HUES48 (cell line): ENCODE results near the gene IARS1.

Experiments
- H3K27ac ChIP-seq: one replicate; pipeline ENCODE4 v1.7.0; 2013; ENCODE audit warnings: low read depth, low read length, inconsistent platforms
- H3K27me3 ChIP-seq: 2 replicates; pipeline ENCODE4 v1.6.1; 2013; ENCODE audit warnings: mild to moderate bottlenecking, low read length; ENCODE audit not compliant: control insufficient read depth, insufficient read depth
- H3K36me3 ChIP-seq: 2 replicates; pipeline ENCODE4 v1.6.1; 2013; ENCODE audit warnings: low read length; ENCODE audit not compliant: control insufficient read depth, insufficient read depth
- H3K4me1 ChIP-seq: 2 replicates; pipeline ENCODE4 v1.6.1; 2013; ENCODE audit warnings: mild to moderate bottlenecking, low read length; ENCODE audit not compliant: control insufficient read depth, insufficient read depth
- H3K4me3 ChIP-seq: 2 replicates; pipeline ENCODE4 v1.5.1; 2013; ENCODE audit warnings: mild to moderate bottlenecking, low read depth, low read length
- H3K9ac ChIP-seq: 2 replicates; pipeline ENCODE4 v1.6.1; 2013; ENCODE audit warnings: mild to moderate bottlenecking, low read depth, low read length, moderate library complexity
- H3K9me3 ChIP-seq: 2 replicates; pipeline ENCODE4 v1.6.1; 2013; ENCODE audit warnings: low read length; ENCODE audit not compliant: control insufficient read depth, insufficient read depth

Gene IARS1

GRCh38 chr9:92275541-92275940, 18.0 kb downstream of the IARS1 start:
- peaks cover 98% of the 10 kb centered on the region for H3K36me3 ChIP-seq

GRCh38 chr9:92270511-92270910, 23.0 kb downstream of the IARS1 start:
- Histone ChIP-seq H3K9ac (no peak overlapping the region), H3K9me3 (no peaks in the 10 kb centered on the region), H3K36me3 (peaks cover 98% of the 10 kb centered on the region)

More at GRCh38 chr9:92275541-92275940, 18.0 kb downstream of the IARS1 start:
- Histone ChIP-seq H3K4me3 (no peak overlapping the region), H3K9ac (no peak overlapping the region), H3K9me3 (no peaks in the 10 kb centered on the region), H3K27me3 (no peaks in the 10 kb centered on the region), H3K27ac (no peak overlapping the region), H3K4me1 (no peaks in the 10 kb centered on the region)

GRCh38 chr9:92266486-92266885, 27.0 kb downstream of the IARS1 start:
- H3K4me3 ChIP-seq: no peak overlapping the region
- no peaks in the 10 kb centered on the region for H3K9me3 ChIP-seq
- no peaks in the 10 kb centered on the region for H3K27me3 ChIP-seq
- no peak overlapping the region for H3K27ac ChIP-seq
- no peaks in the 10 kb centered on the region for H3K4me1 ChIP-seq
- H3K36me3 ChIP-seq: peaks cover 100% of the 10 kb centered on the region
- H3K9ac ChIP-seq: no peak overlapping the region

More at GRCh38 chr9:92270511-92270910, 23.0 kb downstream of the IARS1 start:
- Histone ChIP-seq H3K27me3 (no peaks in the 10 kb centered on the region), H3K4me1 (no peaks in the 10 kb centered on the region), H3K4me3 (no peak overlapping the region), H3K27ac (no peak overlapping the region)

DNA sequence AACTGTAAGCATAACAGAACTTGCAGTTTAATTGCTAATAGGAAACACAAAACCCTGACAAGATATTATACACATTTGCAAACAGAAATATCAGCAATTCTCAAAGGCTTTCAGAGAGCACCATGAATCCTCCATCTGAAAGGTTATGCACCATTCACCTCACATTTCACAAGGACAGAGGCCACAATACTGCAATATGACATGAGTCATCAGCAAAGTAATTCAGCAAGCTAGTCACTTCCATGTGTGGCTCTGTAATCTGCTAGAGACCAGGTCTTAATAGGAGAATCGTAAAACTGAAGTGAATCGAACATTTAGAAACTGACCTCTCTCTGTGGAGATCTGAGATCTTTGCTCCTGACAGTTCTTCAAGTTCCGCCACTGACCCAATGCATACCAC, 28.3 kb downstream of the IARS1 start:
- Histone ChIP-seq H3K9me3 (no peaks in the 10 kb centered on the region), H3K36me3 (peaks cover 100% of the 10 kb centered on the region), H3K9ac (no peak overlapping the region), H3K27me3 (no peaks in the 10 kb centered on the region), H3K4me1 (no peaks in the 10 kb centered on the region), H3K4me3 (no peak overlapping the region), H3K27ac (no peak overlapping the region)

DNA sequence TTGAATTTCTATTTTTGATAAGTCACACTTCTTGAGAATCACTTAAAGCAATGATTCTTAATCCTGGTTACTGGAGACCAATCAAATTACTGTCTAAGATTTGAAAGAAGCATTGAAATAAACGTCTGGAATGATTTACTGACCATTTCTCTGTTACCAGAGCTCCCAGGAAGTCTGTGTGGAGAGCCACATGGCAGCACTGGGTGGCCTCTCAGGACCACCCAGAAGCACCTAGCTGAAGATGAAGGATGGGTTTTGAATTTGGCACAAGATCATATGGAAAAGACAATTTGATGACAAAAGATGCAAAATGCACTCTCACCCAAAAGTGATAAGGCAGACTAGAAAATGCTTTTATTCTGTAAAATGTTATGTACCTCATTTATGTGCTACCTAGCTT, 30.4 kb downstream of the IARS1 start:
- Histone ChIP-seq H3K27me3 (no peaks in the 10 kb centered on the region), H3K9ac (no peak overlapping the region), H3K4me1 (no peaks in the 10 kb centered on the region), H3K27ac (no peak overlapping the region), H3K9me3 (no peaks in the 10 kb centered on the region), H3K36me3 (peaks cover 100% of the 10 kb centered on the region), H3K4me3 (no peak overlapping the region)

DNA sequence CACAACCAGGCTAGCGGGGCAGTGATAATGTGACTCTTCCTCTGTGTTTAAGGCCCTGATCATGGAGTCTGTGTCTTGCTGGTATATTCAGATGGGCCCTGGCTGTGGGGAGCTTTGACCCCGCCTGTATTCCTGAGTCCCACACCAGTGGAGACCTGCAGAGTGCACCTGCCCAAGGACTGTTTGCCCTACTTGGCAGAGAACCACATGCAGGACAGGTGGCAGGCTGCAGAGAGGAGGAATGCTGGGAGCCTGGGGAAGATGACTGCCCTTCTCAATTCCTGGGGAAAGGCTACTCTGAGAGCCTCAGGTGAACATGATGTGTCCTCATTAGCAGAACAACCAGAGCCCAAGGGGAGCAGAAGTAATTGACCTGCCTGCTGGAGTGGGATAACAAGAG, 36.2 kb downstream of the IARS1 start:
- H3K27me3 ChIP-seq: no peaks in the 10 kb centered on the region
- no peak overlapping the region for H3K9ac ChIP-seq
- H3K27ac ChIP-seq: no peak overlapping the region
- H3K4me3 ChIP-seq: no peak overlapping the region
- no peaks in the 10 kb centered on the region for H3K4me1 ChIP-seq
- H3K9me3 ChIP-seq: no peaks in the 10 kb centered on the region
- H3K36me3 ChIP-seq: peaks cover 100% of the 10 kb centered on the region

DNA sequence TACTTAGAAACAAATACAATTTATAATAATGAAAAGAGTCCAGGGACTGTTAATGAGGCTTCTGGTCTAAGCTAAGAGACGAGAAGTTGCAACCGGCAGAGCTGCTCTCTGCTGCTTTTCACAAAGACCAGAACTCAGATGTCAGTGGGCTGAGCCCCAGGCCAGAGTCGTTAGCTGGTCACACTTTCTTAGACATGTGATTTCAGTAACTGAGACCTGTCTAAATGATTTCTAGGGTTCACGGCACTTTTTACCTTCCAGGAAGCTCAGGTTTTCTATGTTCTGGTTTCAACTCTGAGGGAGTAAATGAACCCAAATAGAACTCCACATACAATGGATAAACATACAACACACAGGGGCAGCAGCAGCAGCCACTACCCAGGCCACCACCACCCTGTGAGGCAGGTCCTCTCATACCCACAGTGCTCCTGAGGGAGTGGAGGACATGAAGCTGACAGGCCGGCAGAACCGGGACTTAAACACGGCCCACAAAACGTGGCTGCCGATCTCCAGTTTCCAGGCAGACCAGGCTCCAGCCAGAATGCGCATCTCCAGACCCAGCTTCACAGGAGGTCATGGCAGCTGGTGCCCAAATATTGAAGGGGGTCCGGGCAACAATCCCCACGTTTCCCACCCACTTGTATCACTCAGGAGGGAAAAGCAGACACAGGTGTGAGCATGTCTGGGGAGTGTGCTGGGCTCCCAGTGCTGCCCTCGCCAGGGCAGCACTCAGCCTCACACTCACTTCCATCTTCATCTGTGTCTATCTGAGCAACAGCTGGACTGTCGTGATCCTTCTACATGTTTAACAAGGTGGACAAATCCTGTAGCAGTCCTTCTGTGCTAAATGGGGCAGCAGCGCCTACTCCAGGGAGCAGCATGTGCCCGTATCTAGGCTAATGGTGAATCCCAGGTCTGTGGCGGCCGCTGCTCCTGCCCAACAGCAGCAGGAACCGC, 38.8 kb downstream of the IARS1 start:
- H3K9me3 ChIP-seq: no peaks in the 10 kb centered on the region
- H3K9ac ChIP-seq: no peak overlapping the region
- no peak overlapping the region for H3K27ac ChIP-seq
- H3K4me3 ChIP-seq: no peak overlapping the region
- H3K36me3 ChIP-seq: peaks cover 100% of the 10 kb centered on the region
- H3K27me3 ChIP-seq: no peaks in the 10 kb centered on the region
- H3K4me1 ChIP-seq: no peaks in the 10 kb centered on the region

DNA sequence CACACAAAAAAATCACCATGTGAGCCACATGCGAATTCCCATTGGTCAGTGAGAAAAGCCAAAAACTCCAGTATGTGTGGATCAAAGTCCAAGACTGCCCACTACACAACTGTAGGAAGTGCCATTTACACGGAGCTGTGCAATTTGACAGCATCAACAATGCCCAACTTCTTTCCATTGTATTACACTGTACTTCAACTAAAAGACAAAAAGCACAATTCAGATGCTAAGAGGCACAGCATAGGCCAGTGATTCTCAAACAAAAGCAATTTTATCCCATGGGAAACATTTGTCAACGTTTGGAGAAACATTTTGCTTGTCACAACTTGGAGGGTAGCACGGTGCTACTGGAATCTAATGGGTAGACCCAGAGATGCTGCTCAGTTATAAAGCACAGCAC, 39.8 kb downstream of the IARS1 start:
- no peak overlapping the region for H3K9ac ChIP-seq
- H3K9me3 ChIP-seq: no peaks in the 10 kb centered on the region
- H3K36me3 ChIP-seq: peaks cover 100% of the 10 kb centered on the region
- no peak overlapping the region for H3K4me3 ChIP-seq
- no peaks in the 10 kb centered on the region for H3K4me1 ChIP-seq
- H3K27ac ChIP-seq: no peak overlapping the region
- H3K27me3 ChIP-seq: no peaks in the 10 kb centered on the region

- Histone ChIP-seq H3K4me3 (no peak overlapping the region), H3K27me3 (no peaks in the 10 kb centered on the region), H3K27ac (no peak overlapping the region), H3K9ac (no peak overlapping the region), H3K36me3 (peaks cover 100% of the 10 kb centered on the region), H3K9me3 (no peaks in the 10 kb centered on the region), H3K4me1 (no peaks in the 10 kb centered on the region)
Measured at GRCh38 chr9:92247981-92248380, 45.5 kb downstream of the IARS1 start.

- H3K9ac ChIP-seq: no peak overlapping the region
- no peaks in the 10 kb centered on the region for H3K4me1 ChIP-seq
- H3K36me3 ChIP-seq: peaks cover 100% of the 10 kb centered on the region
- H3K4me3 ChIP-seq: no peak overlapping the region
- no peaks in the 10 kb centered on the region for H3K9me3 ChIP-seq
- no peak overlapping the region for H3K27ac ChIP-seq
- no peaks in the 10 kb centered on the region for H3K27me3 ChIP-seq
Measured at GRCh38 chr9:92247296-92247695, 46.2 kb downstream of the IARS1 start.

DNA sequence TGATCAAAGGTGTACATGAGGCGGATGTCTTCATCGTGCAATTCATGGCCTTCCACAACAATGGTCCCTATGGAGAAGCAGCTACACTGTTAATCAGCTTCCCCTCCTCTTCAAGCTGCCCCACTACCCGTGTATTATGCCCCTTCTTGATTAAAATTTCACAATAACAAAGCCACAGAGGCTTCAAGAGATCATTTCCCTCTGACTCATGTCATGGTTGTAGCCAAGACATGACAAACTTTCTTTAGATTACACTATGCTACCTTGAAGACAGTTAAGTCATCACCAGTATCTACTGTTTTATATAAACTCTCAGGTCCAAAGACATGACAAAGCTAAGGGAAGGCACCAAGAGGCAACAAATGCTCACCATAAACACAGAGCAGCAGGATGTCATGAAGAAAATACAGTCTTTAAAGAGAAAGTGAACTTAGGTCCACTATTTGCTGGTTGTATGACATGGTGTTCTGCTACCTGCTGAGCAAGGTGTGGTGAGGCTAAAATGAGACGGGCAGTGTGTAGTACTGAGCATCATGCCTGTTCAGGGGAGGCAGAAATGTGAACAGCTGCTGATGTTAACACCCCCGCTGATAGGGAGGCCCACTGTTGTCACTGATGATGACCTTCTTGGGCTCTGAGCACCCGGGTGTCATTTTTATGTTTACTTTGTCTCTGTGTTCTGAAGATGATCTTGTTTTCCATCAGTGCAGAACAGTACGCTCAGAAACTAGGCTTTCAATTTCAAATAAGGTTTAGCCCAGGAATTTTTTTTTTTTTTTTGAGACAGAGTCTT, 48.3 kb downstream of the IARS1 start:
- no peak overlapping the region for H3K9ac ChIP-seq
- no peaks in the 10 kb centered on the region for H3K4me1 ChIP-seq
- H3K9me3 ChIP-seq: no peaks in the 10 kb centered on the region
- peaks cover 100% of the 10 kb centered on the region for H3K36me3 ChIP-seq
- H3K27ac ChIP-seq: no peak overlapping the region
- no peak overlapping the region for H3K4me3 ChIP-seq
- H3K27me3 ChIP-seq: no peaks in the 10 kb centered on the region
